ENCODE results near the gene CSNK1D. TPM values are rescaled to one million over a fixed set of nuclear protein-coding genes. Genes with fewer than 3 reads are reported as not detected.

CSNK1D gene
- total RNA-seq, 3 donors from 2014 or later = 177 to 221 (median 189) TPM

DNA sequence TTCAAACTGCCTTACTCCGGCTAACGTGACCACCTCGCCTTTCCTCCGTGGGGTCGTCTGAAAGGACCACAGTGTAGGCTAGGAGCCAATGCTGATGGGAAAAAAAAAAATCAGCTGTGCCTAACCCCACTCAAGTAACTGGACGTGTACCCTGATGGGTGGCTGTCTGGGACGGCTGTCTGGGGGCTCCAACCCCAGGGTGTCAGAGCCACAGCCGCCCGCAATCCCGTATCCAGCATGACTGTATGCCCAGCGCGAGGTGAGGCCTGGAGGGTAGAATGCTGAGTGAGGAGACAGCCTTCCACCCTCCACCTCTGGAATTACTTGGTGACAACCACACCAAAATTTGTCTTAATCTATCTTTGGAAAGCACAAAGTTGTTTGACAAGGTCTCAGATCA, 2.8 kb downstream of the CSNK1D start:
- DNase-seq = peak in 1 of 3 donors; percentile 45
- H3K9me3 ChIP-seq = no peaks in the 10 kb centered on the region
- H3K4me1 ChIP-seq (ENCODE audit: low read depth) = peaks cover 66% of the 10 kb centered on the region
- TF ChIP-seq, protein P1, sequence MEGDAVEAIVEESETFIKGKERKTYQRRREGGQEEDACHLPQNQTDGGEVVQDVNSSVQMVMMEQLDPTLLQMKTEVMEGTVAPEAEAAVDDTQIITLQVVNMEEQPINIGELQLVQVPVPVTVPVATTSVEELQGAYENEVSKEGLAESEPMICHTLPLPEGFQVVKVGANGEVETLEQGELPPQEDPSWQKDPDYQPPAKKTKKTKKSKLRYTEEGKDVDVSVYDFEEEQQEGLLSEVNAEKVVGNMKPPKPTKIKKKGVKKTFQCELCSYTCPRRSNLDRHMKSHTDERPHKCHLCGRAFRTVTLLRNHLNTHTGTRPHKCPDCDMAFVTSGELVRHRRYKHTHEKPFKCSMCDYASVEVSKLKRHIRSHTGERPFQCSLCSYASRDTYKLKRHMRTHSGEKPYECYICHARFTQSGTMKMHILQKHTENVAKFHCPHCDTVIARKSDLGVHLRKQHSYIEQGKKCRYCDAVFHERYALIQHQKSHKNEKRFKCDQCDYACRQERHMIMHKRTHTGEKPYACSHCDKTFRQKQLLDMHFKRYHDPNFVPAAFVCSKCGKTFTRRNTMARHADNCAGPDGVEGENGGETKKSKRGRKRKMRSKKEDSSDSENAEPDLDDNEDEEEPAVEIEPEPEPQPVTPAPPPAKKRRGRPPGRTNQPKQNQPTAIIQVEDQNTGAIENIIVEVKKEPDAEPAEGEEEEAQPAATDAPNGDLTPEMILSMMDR (IDR thresholded peaks at IDR 0.05) = no peak
- H3K36me3 ChIP-seq (ENCODE audit: low read depth) = no peaks in the 10 kb centered on the region
- intact Hi-C loops (cut with DNase I, micrococcal nuclease) = no loop called here
- no peak overlapping the region for H3K4me3 ChIP-seq
- ATAC-seq = no peak

DNA sequence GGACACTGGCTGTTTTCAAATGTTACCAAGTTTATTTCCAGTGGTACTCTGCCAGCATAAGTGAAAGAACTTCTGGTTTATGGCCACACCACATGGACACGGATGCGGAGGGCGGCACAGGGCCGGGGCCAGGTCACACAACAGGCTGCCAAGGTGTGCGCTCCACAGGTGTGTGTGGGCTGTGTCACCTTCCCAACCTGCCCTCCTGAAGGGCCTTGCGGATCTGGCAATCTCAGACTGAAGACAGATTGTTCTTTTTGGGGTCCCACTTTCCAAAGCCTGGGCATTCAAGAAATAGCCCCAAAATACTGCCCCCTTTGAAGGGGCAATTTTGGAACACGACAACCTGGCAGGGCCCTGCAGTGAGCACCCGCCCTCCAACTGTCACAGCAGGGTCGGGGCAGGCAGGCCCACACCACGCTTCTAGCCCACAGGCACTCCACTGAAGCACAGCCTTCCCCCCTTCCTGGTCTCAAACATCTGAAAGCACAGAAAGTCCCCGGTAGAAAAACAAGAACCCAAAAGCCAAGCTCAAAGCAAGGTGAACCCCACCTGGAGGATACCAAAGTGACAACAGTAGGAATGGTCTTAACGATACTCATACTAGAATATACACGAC, 3.5 kb downstream of the CSNK1D start:
- TF ChIP-seq, protein P1 (IDR thresholded peaks at IDR 0.05) = no peak
- peak in 1 of 3 donors; percentile 57 for DNase-seq
- H3K36me3 ChIP-seq (ENCODE audit: low read depth) = no peaks in the 10 kb centered on the region

DNA sequence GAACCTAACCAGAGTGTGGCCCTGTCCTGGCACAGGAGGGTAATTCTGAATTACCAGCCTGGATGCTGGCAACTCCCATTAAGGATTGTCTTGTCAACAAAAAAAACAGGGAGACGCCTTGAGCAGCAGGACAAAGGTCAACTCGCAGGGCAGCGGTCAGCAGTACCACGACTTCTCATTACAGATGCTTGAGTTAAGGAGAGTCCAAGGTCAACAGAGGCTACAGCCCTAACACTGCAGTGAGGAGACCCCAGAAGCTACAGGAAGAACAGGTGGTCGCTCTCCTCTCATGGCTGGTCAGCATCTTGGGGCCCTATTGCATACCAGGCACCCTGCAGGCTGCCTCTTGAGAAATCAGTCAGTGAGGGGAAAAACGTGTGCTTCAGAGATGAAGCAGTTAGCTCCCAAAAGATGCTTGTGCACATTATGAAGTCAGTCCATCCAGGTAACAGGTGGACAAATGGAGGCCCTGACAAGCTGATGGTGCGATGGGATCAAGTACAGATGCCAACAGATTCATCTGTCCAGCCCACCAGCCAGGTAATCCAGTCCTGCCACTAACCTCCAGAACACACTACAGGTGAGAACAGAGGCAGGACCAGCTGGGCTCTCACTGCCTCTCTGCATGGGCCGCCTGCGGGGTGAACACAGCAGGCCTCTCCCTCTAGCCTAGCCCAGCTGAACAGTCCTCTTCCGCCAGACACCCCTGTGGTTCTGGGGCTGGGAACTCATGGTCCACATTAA, 4.2 kb downstream of the CSNK1D start:
- DNase-seq = peak; percentile 69 to 76 (median 75)
- H3K36me3 ChIP-seq (ENCODE audit: low read depth) = peaks cover 2% of the 10 kb centered on the region

More for the DNA sequence above, 3.5 kb downstream of the CSNK1D start:
- intact Hi-C loops (cut with DNase I, micrococcal nuclease) = no loop called here
- peaks cover 66% of the 10 kb centered on the region for H3K4me1 ChIP-seq (ENCODE audit: low read depth)
- no peak overlapping the region for H3K4me3 ChIP-seq
- no peaks in the 10 kb centered on the region for H3K9me3 ChIP-seq
- no peak for ATAC-seq

DNA sequence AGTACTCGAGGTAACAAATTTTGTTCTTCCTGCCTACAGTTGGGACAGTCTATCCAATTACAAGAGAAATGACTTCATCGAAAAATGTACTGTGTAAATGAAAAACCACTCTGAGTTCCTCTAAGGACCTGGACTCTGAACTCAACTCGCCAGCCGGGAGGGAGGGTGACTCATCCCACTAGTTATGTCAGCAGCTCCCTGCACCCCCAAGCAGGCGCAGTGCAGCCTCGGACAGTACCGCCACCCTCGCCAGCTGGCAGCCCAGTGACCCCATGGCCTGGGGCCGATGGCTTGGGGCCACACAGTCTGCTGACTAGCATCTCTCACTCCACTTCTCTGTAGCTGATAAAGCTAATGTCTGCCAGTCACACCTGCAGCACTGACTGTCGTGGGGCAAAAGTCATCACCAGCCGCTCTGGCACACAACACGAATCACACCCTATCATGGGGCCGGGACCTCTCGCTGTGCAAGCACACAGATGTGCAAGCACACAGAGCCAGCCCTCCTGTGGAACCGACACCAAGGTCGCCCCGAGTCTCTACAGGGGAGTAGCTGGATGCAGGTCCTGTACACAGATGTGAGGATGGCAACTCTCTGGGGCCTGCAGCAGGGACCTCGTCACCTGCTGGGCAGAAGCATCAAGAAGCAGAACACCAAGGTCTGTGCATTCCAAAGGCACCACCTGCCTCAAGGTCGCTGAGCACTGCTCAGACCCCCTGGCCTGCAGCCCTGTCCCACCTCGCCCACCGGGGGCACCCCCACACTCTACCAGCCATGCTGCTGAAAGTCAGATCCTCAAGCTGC, 5.7 kb downstream of the CSNK1D start:
- Histone ChIP-seq H3K4me3 (no peak overlapping the region), H3K36me3 (ENCODE audit: low read depth) (peaks cover 3% of the 10 kb centered on the region), H3K9me3 (no peaks in the 10 kb centered on the region), H3K4me1 (ENCODE audit: low read depth) (peaks cover 63% of the 10 kb centered on the region)
- DNase-seq = peak; percentile 91 to 95 (median 91)
- intact Hi-C loops (cut with DNase I, micrococcal nuclease) = no loop called here
- TF ChIP-seq, protein P1 (IDR thresholded peaks at IDR 0.05) = no peak
- peak; percentile 94 for ATAC-seq

More for the DNA sequence above, 4.2 kb downstream of the CSNK1D start:
- intact Hi-C loops (cut with DNase I, micrococcal nuclease) = no loop called here
- Histone ChIP-seq H3K9me3 (no peaks in the 10 kb centered on the region), H3K4me1 (ENCODE audit: low read depth) (peaks cover 65% of the 10 kb centered on the region), H3K4me3 (no peak overlapping the region)
- TF ChIP-seq, protein P1 (IDR thresholded peaks at IDR 0.05) = no peak
- ATAC-seq = peak; percentile 17

DNA sequence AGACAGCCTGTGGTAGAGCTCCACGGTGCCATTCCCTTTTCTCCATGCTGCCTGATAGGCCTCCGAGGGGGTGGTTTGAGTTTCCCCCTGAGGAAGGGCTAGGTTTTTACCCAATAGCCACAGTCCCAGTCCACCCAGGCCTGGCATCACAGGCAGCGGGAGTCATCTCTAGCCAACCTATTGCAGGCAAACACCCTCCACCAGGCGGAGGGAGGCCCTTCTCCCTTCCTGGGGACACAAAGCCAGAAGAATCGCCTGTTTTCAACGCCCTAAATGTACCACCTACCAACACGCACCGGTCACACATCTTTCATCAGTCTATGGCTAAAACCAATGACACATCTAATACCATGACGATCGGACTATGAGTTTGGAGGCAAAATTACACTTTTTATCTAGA, 7.4 kb downstream of the CSNK1D start:
- Histone ChIP-seq H3K4me3 (no peak overlapping the region), H3K9me3 (no peaks in the 10 kb centered on the region), H3K4me1 (ENCODE audit: low read depth) (peaks cover 52% of the 10 kb centered on the region), H3K36me3 (ENCODE audit: low read depth) (peaks cover 12% of the 10 kb centered on the region)
- intact Hi-C loops (cut with DNase I, micrococcal nuclease) = no loop called here
- peak in 1 of 3 donors; percentile 38 for DNase-seq
- no peak for ATAC-seq
- TF ChIP-seq, protein P1 (IDR thresholded peaks at IDR 0.05) = no peak

All from mucosa of descending colon (tissue), 3 donors.